ENCODE data around the gene TSR3. TPM values are rescaled to one million over a fixed set of nuclear protein-coding genes. Genes with fewer than 3 reads are reported as not detected.

Gene TSR3
- total RNA-seq, 4 donors from 2014 or later = 41.6 to 147 (median 65.0) TPM

DNA sequence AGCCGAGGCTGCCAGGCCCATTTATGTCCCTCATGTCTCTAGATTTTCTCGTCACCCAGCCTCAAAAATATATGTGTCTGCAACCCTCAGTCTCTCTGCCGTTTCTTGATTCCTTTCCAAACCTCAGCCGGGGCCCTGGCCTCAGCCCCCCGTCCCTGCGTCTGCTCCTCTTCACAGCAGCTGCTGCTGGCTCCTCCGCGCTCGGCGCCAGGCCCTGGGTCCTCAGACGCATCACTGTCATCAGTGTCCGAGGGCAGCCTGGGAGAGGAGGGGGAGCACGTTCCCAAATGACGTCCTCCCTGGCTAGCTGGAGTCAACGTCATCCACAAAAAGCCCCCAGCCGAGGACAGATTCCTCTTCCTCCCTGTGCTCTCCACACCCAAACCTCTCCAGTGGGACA is 2.3 kb downstream of the TSR3 start:
- TF ChIP-seq, protein P1, sequence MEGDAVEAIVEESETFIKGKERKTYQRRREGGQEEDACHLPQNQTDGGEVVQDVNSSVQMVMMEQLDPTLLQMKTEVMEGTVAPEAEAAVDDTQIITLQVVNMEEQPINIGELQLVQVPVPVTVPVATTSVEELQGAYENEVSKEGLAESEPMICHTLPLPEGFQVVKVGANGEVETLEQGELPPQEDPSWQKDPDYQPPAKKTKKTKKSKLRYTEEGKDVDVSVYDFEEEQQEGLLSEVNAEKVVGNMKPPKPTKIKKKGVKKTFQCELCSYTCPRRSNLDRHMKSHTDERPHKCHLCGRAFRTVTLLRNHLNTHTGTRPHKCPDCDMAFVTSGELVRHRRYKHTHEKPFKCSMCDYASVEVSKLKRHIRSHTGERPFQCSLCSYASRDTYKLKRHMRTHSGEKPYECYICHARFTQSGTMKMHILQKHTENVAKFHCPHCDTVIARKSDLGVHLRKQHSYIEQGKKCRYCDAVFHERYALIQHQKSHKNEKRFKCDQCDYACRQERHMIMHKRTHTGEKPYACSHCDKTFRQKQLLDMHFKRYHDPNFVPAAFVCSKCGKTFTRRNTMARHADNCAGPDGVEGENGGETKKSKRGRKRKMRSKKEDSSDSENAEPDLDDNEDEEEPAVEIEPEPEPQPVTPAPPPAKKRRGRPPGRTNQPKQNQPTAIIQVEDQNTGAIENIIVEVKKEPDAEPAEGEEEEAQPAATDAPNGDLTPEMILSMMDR (IDR thresholded peaks at IDR 0.05; ENCODE audit: low read depth) = no peak

DNA sequence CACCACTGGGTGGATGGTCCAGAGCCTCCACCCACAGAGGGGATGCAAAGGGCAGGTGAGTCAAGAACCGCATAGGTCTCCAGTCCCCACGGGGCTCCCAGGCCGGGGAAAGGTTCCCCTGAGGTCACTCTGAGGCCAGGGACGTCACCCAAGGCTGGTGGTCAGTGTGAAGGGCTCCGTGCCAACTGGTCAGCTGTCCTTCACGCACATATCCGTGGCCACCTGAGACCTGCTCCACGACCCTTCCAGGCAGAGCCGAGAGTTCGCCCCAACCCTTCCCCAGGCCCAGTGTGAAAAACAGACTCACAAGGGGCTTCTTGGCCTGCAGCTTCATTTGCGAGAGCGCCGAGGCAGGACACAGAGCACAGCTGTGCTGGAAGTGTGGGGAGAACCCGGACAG is 2.8 kb downstream of the TSR3 start:
- TF ChIP-seq, protein P1 (IDR thresholded peaks at IDR 0.05; ENCODE audit: low read depth) = no peak

DNA sequence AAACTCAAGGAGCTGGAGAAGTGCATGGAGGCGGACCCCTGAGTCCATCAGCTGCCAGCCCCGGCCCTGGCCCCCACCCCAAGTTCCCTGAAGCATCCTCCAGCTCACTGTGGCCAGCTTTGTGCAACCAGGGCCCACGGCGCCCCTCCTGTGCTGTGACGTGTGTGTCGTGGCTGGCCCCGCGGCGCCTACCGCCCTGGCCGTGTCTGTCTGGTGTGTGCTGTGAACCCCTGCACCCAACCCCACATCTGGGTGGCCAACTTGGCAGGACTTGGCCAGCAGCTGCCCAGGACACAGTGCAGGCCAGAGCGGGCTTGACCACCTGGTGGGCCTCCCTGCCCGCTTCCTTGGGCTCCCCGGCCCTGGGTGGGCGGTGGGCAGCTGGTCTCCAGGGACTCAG is 3.2 kb downstream of the TSR3 start:
- TF ChIP-seq, protein P1 (IDR thresholded peaks at IDR 0.05; ENCODE audit: low read depth) = no peak

DNA sequence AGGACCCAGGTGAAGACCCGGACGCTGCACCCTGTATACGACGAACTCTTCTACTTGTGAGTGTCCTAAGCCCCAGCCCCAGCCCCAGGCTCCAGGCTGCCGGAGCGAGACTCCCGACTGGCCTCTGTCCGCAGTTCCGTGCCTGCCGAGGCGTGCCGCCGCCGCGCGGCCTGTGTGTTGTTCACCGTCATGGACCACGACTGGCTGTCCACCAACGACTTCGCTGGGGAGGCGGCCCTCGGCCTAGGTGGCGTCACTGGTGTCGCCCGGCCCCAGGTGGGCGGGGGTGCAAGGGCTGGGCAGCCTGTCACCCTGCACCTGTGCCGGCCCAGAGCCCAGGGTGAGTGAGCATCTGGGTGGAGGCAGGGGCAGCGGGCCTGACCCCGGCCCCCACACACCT is 3.7 kb downstream of the TSR3 start:
- TF ChIP-seq, protein P1 (IDR thresholded peaks at IDR 0.05; ENCODE audit: low read depth) = no peak

DNA sequence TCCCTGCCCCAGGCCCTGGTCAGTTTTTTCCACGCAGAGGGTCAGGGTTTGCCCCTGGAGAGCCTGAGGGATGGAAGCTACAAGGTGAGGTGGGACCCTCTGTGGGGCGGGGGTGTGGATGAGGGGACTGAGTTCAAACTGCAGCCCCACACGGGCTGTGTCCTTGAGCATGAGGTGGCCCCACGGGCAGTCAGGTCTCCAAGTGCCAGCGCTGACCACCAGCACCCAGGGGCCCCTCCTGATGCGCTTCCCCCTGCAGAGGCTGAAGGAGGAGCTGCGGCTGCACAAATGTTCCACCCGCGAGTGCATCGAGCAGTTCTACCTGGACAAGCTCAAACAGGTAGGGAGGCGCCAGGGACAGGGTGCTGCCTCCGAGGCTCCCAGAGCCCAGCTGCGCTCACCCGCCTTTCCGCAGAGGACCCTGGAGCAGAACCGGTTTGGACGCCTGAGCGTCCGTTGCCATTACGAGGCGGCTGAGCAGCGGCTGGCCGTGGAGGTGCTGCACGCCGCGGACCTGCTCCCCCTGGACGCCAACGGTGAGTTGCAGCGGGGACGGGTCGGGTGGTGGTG is 4.3 kb downstream of the TSR3 start:
- TF ChIP-seq, protein P1 (IDR thresholded peaks at IDR 0.05; ENCODE audit: low read depth) = no peak

DNA sequence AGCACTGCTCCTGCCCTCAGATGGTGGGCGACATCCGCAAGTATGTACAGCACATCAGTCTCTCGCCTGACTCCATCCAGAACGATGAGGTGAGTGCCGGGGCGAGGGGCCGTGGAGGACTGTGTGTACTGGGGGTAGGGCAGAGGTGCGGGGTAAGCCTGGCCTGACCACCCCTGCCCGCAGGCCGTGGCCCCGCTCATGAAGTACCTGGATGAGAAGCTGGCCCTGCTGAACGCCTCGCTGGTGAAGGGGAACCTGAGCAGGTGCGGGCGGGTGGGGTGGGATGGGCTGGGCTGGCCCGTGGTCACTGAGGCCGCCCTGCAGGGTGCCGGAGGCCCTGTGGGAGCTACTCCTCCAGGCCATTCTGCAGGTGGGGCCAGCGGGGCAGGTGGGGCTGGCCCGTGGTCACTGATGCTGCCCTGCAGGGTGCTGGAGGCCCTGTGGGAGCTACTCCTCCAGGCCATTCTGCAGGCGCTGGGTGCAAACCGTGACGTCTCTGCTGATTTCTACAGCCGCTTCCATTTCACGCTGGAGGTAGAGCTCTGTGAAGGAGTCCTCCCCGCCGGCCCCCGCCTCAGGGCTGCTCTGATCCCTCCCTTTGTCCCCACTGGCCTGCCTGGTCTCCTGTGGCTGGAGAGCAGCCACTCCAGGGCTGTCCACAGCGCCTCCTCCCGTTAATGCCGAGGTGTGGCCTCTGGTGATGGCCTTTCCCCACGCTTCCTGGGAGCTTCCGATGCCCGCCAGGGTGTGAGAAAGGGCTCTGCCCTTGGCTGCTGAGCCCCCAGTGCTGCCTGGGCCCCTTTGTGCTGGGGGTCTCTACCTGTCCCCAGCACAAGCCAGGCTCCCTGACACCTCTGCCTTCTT is 5.0 kb downstream of the TSR3 start:
- TF ChIP-seq, protein P1 (IDR thresholded peaks at IDR 0.05; ENCODE audit: low read depth) = no peak

DNA sequence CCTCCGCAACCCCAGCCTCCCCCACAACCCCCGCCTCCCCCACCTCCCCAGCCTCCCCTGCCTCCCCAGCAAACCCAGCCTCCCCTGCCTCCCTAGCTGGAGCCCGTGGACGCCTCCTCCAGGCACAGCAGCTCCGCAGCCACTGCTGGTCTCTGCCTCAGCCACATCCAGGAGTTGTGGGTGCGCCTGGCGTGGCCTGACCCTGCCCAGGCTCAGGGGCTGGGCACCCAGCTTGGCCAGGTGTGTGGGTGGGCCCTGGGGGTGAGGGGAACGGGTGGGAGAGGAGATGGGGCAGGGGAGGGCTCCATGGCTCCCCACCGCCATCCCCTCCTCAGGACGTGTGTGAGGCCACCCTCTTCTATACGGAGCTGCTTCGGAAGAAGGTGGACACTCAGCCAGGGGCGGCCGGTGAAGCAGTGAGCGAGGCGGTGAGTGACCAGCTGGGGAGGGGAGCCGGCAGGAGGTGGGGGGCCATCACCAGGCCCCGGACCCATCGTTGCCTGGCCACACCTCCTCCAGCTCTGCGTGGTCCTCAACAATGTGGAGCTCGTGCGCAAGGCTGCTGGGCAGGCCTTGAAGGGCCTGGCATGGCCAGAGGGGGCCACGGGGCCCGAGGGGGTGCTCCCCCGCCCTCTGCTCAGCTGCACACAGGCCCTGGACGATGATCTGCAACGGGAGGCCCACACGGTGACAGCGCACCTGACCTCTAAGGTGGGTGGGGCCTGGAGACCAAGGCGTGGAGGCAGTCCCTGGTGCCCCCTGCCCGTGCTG is 5.8 kb downstream of the TSR3 start:
- TF ChIP-seq, protein P1 (IDR thresholded peaks at IDR 0.05; ENCODE audit: low read depth) = no peak
